MM.1S (cell line): Measurements from ENCODE around the gene C15orf62.

Source experiments
- DNase-seq: peaks from one replicate; pipeline ENCODE4 v3.0.0-alpha.2; 2015
- H2AFZ ChIP-seq: fragments of 300-600 bp; sonication (generic); 2 replicates; pipeline ENCODE4 v1.6.0; 2016; ENCODE audit warnings: antibody characterized with exemption, low read length
- H3F3A ChIP-seq: fragments of 300-600 bp; sonication (generic); 2 replicates; pipeline ENCODE4 v1.6.1; 2016; ENCODE audit warnings: mild to moderate bottlenecking, antibody characterized with exemption, low read length, moderate library complexity, mixed read lengths; ENCODE audit not compliant: insufficient read depth
- H3K27ac ChIP-seq: fragments of 300-600 bp; sonication (generic); 2 replicates; pipeline ENCODE4 v1.5.1; 2016; ENCODE audit warnings: mild to moderate bottlenecking, low read length
- H3K27me3 ChIP-seq: fragments of 300-600 bp; sonication (generic); replicated peaks from 2 replicates; pipeline ENCODE4 v1.6.0; 2016; ENCODE audit warnings: low read length; ENCODE audit not compliant: insufficient read depth
- H3K36me3 ChIP-seq: fragments of 300-600 bp; sonication (generic); replicated peaks from 2 replicates; pipeline ENCODE4 v1.6.1; 2016; ENCODE audit warnings: mild to moderate bottlenecking, low read length, mixed read lengths; ENCODE audit not compliant: insufficient read depth
- H3K4me1 ChIP-seq: fragments of 300-600 bp; sonication (generic); 2 replicates; pipeline ENCODE4 v1.6.1; 2016; ENCODE audit warnings: low read length, mixed read lengths
- H3K4me2 ChIP-seq: fragments of 300-600 bp; sonication (generic); 2 replicates; pipeline ENCODE4 v1.6.0; 2016; ENCODE audit warnings: low read depth, low read length
- H3K4me3 ChIP-seq: fragments of 300-600 bp; sonication (generic); 2 replicates; pipeline ENCODE4 v1.5.1; 2016; ENCODE audit warnings: low read length, mixed read lengths
- H3K79me2 ChIP-seq: fragments of 300-600 bp; sonication (generic); 2 replicates; pipeline ENCODE4 v1.6.1; 2016; ENCODE audit warnings: mixed run types, low read length, mixed read lengths
- H3K9ac ChIP-seq: fragments of 300-600 bp; sonication (generic); 2 replicates; pipeline ENCODE4 v1.6.1; 2016; ENCODE audit warnings: low read length, mixed read lengths
- H3K9me2 ChIP-seq: fragments of 300-600 bp; sonication (generic); replicated peaks from 2 replicates; pipeline ENCODE4 v1.6.1; 2016; ENCODE audit warnings: mild to moderate bottlenecking, low read length, mixed read lengths; ENCODE audit not compliant: insufficient read depth
- H3K9me3 ChIP-seq: fragments of 300-600 bp; sonication (generic); replicated peaks from 2 replicates; pipeline ENCODE4 v1.6.1; 2016; ENCODE audit warnings: mild to moderate bottlenecking, low read length, mixed read lengths; ENCODE audit not compliant: insufficient read depth
- H4K20me1 ChIP-seq: fragments of 300-600 bp; sonication (generic); 2 replicates; pipeline ENCODE4 v1.6.1; 2016; ENCODE audit warnings: mild to moderate bottlenecking, low read length, moderate library complexity, mixed read lengths; ENCODE audit not compliant: insufficient read depth
- EZH2 ChIP-seq: fragments of 300-600 bp; sonication (generic); optimal IDR thresholded peaks from 2 replicates; pipeline ENCODE3; 2017; ENCODE audit warnings: low read depth, mild to moderate bottlenecking, antibody characterized with exemption, low read length, mixed read lengths
- EZH2phosphoT487 ChIP-seq: fragments of 300-600 bp; sonication (generic); IDR thresholded peaks from 2 replicates; pipeline ENCODE4 v1.6.1; 2018; ENCODE audit warnings: antibody characterized with exemption, low read length
- TF ChIP-seq, protein P1 (sequence below): fragments of 300-600 bp; sonication (generic); IDR thresholded peaks from 2 replicates; pipeline ENCODE4 v1.5.1; 2016; ENCODE audit warnings: antibody characterized with exemption, low read length, mixed read lengths

The C15orf62 gene

DNA sequence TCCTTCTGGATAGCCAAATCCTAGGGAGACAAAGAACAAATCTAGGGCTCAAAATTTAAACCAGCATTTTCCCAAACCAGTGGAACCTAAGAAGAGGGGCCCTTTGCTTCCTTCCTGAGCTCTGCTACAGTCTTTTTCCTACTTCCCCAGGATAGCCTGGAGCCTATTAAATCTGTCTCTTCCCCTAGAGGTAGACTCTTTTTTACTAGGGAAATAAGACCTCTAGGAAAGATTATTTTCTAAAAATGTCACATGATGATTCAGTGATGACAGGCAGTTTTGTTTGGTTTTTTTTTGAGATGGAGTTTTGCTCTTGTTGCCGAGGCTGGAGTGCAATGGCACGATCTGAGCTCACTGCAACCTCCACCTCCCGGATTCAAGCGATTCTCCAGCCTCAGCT lies 33.2 kb upstream of the C15orf62 start:
- H3K9me2 ChIP-seq: no peaks in the 10 kb centered on the region
- H3K9ac ChIP-seq: no peak overlapping the region
- H3K4me1 ChIP-seq: peaks cover 9% of the 10 kb centered on the region
- H3K27me3 ChIP-seq: no peaks in the 10 kb centered on the region
- H2AFZ ChIP-seq: no peak overlapping the region
- peaks cover 9% of the 10 kb centered on the region; the same call in 1 of the 2 replicates for H3F3A ChIP-seq
- no peaks in the 10 kb centered on the region; the same call in 1 of the 2 replicates for H3K79me2 ChIP-seq
- TF ChIP-seq EZH2phosphoT487: no peak
- TF ChIP-seq, protein P1, sequence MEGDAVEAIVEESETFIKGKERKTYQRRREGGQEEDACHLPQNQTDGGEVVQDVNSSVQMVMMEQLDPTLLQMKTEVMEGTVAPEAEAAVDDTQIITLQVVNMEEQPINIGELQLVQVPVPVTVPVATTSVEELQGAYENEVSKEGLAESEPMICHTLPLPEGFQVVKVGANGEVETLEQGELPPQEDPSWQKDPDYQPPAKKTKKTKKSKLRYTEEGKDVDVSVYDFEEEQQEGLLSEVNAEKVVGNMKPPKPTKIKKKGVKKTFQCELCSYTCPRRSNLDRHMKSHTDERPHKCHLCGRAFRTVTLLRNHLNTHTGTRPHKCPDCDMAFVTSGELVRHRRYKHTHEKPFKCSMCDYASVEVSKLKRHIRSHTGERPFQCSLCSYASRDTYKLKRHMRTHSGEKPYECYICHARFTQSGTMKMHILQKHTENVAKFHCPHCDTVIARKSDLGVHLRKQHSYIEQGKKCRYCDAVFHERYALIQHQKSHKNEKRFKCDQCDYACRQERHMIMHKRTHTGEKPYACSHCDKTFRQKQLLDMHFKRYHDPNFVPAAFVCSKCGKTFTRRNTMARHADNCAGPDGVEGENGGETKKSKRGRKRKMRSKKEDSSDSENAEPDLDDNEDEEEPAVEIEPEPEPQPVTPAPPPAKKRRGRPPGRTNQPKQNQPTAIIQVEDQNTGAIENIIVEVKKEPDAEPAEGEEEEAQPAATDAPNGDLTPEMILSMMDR: no peak
- no peak for TF ChIP-seq EZH2
- no peak overlapping the region for H3K4me3 ChIP-seq
- no peak overlapping the region for H3K4me2 ChIP-seq
- H3K9me3 ChIP-seq: no peaks in the 10 kb centered on the region
- H4K20me1 ChIP-seq: no peaks in the 10 kb centered on the region
- H3K36me3 ChIP-seq: 0 out of 2 replicates have a peak, but pooled peaks cover 2% of the 10 kb centered on the region
- no peak overlapping the region for H3K27ac ChIP-seq
- no peak for DNase-seq

DNA sequence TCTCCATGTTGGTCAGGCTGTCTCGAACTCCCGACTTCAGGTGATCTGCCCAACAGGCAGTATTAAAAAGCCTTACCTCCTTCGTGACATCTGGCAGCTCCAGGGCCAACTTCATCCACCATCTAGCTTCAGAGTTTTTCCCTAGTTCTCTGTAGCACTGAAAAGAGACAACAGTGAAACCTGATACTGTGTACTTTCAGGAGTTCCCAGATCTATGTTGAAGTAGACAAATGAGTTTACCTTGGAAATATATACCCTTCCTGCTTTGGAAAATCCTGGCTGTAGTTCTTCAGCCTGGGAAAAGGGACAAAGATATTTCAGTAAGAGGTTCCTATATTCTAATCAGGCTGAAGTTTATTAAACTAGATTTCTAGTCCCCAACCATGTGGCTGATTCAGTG lies 32.7 kb upstream of the C15orf62 start:
- no peak overlapping the region for H3K9ac ChIP-seq
- peaks cover 5% of the 10 kb centered on the region; the same call in 1 of the 2 replicates for H3F3A ChIP-seq
- no peak overlapping the region for H2AFZ ChIP-seq
- no peaks in the 10 kb centered on the region for H4K20me1 ChIP-seq
- no peaks in the 10 kb centered on the region for H3K9me3 ChIP-seq
- TF ChIP-seq EZH2phosphoT487 (no peak), EZH2 (no peak)
- TF ChIP-seq, protein P1: no peak
- H3K4me3 ChIP-seq: no peak overlapping the region
- H3K36me3 ChIP-seq: 0 out of 2 replicates have a peak, but pooled peaks cover 2% of the 10 kb centered on the region
- no peaks in the 10 kb centered on the region for H3K27me3 ChIP-seq
- peaks cover 4% of the 10 kb centered on the region; the same call in 1 of the 2 replicates for H3K4me1 ChIP-seq
- H3K4me2 ChIP-seq: no peak overlapping the region
- H3K27ac ChIP-seq: no peak overlapping the region
- H3K9me2 ChIP-seq: no peaks in the 10 kb centered on the region
- no peaks in the 10 kb centered on the region; the same call in 1 of the 2 replicates for H3K79me2 ChIP-seq
- no peak for DNase-seq

DNA sequence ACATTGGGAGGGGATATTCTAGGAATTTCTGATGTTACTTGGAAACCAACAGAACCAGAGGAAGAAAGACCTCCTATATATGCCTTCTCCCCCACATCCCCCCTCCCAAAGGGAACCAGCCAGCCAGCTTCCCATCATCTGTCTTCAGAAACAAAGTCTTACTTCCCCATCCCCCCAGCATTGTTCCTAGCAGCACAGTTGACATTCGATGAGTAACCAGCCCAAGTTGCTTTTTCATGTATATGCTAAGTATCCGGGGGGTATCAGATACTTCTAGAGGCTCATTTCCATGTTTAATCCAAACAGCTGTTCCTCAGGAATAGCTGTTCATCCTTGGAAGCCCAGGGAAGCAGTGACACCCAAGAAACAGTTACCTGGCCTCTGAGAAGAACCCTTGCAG lies 30.7 kb upstream of the C15orf62 start:
- H3K36me3 ChIP-seq: 0 out of 2 replicates have a peak, but pooled peaks cover 2% of the 10 kb centered on the region
- no peaks in the 10 kb centered on the region for H4K20me1 ChIP-seq

More for the DNA sequence above, 30.7 kb upstream of the C15orf62 start:
- no peaks in the 10 kb centered on the region for H3K9me2 ChIP-seq
- H3F3A ChIP-seq: peaks cover 19% of the 10 kb centered on the region
- H3K79me2 ChIP-seq: peaks cover 5% of the 10 kb centered on the region; the same call in 1 of the 2 replicates
- H3K9me3 ChIP-seq: no peaks in the 10 kb centered on the region
- TF ChIP-seq, protein P1: no peak
- TF ChIP-seq EZH2 (no peak), EZH2phosphoT487 (no peak)
- H3K9ac ChIP-seq: no peak overlapping the region
- H3K27me3 ChIP-seq: no peaks in the 10 kb centered on the region
- H3K27ac ChIP-seq: no peak overlapping the region
- no peak overlapping the region for H3K4me3 ChIP-seq
- peaks cover 15% of the 10 kb centered on the region for H3K4me1 ChIP-seq
- no peak for DNase-seq
- no peak overlapping the region for H3K4me2 ChIP-seq
- no peak overlapping the region for H2AFZ ChIP-seq
